ENCODE data around the gene DHRS2. TPM values are rescaled to one million over a fixed set of nuclear protein-coding genes. Genes with fewer than 3 reads are reported as not detected.

Gene DHRS2
- polyA plus RNA-seq, 1 of the 3 experiments (the other 2 are of a cell fraction), result 1.2 TPM

DNA sequence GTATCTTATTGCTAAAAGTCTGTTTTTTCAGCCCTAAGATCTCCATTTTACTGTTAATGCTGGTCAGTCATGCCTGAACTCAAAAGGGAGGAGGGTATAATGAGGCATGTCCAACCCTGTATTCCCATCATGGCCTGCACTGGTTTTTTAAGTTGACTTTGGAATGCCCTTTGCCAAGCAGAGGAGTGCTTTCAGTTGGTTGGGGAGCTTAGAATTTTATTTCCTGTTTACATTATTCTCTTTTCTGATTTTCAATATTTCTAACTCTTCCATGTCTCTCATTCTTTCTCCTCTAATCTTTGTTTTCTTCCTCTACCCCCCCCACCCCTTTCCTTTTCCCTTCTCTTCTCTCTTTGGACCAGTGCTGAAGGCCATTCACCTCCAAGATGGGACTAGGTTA is 4.9 kb upstream of the DHRS2 start:
- H3K4me3 ChIP-seq (ENCODE audit: low read depth in 2 of 2, low read length in 1 of 2), result no peak overlapping the region
- peaks cover 0 to 12% of the 10 kb centered on the region in 2 experiments; a peak in 1 of 4 replicates for H3K4me1 ChIP-seq (ENCODE audit: control insufficient read depth in 1 of 2, insufficient read depth in 2 of 2, low read depth in 1 of 2, low read length in 1 of 2)
- CTCF ChIA-PET, result interaction anchor here (0.6 to 4.4 kb wide), 63 partner anchors 9 to 470 kb away, joined by 3 to 65 read pairs (median 4); partner anchors contain the start of gene JPH4
- no peaks in the 10 kb centered on the region for H3K9me3 ChIP-seq
- H2AFZ ChIP-seq (ENCODE audit: low read depth), result no peak overlapping the region
- DNase-seq, result no peak
- no peak overlapping the region for H3K4me2 ChIP-seq
- H3K36me3 ChIP-seq (replicated peaks in 1 of 2; ENCODE audit: control insufficient read depth in 1 of 2, insufficient read depth in 2 of 2, low read length in 1 of 2), result no peaks in the 10 kb centered on the region
- TF ChIP-seq NRF1 (IDR thresholded peaks at IDR 0.05; ENCODE audit: low read depth, low read length), result no peak
- TF ChIP-seq, protein P1, sequence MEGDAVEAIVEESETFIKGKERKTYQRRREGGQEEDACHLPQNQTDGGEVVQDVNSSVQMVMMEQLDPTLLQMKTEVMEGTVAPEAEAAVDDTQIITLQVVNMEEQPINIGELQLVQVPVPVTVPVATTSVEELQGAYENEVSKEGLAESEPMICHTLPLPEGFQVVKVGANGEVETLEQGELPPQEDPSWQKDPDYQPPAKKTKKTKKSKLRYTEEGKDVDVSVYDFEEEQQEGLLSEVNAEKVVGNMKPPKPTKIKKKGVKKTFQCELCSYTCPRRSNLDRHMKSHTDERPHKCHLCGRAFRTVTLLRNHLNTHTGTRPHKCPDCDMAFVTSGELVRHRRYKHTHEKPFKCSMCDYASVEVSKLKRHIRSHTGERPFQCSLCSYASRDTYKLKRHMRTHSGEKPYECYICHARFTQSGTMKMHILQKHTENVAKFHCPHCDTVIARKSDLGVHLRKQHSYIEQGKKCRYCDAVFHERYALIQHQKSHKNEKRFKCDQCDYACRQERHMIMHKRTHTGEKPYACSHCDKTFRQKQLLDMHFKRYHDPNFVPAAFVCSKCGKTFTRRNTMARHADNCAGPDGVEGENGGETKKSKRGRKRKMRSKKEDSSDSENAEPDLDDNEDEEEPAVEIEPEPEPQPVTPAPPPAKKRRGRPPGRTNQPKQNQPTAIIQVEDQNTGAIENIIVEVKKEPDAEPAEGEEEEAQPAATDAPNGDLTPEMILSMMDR (IDR thresholded peaks at IDR 0.05), result no peak
- TF ChIP-seq, protein P2, sequence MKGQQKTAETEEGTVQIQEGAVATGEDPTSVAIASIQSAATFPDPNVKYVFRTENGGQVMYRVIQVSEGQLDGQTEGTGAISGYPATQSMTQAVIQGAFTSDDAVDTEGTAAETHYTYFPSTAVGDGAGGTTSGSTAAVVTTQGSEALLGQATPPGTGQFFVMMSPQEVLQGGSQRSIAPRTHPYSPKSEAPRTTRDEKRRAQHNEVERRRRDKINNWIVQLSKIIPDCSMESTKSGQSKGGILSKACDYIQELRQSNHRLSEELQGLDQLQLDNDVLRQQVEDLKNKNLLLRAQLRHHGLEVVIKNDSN (IDR thresholded peaks at IDR 0.05; ENCODE audit: borderline replicate concordance, low read depth), result no peak
- TF ChIP-seq NFIC (IDR thresholded peaks at IDR 0.05; ENCODE audit: borderline replicate concordance), result no peak
- TF ChIP-seq CHD2 (IDR thresholded peaks at IDR 0.05; ENCODE audit: low read length, partially characterized antibody), result no peak
- no peak for TF ChIP-seq RCOR1 (IDR thresholded peaks at IDR 0.05; ENCODE audit: low read length)
- TF ChIP-seq, protein P3, sequence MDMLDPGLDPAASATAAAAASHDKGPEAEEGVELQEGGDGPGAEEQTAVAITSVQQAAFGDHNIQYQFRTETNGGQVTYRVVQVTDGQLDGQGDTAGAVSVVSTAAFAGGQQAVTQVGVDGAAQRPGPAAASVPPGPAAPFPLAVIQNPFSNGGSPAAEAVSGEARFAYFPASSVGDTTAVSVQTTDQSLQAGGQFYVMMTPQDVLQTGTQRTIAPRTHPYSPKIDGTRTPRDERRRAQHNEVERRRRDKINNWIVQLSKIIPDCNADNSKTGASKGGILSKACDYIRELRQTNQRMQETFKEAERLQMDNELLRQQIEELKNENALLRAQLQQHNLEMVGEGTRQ (IDR thresholded peaks at IDR 0.05; ENCODE audit: borderline replicate concordance, low read depth, low read length), result no peak
- H3K9ac ChIP-seq, result no peak overlapping the region
- H3K79me2 ChIP-seq (ENCODE audit: insufficient read depth), result no peaks in the 10 kb centered on the region
- H3K9me2 ChIP-seq, result no peaks in the 10 kb centered on the region
- no peak overlapping the region for H3K27ac ChIP-seq (ENCODE audit: low read depth in 2 of 2, low read length in 1 of 2)
- no peaks in the 10 kb centered on the region for H3K27me3 ChIP-seq (ENCODE audit: insufficient read depth)
- H3F3A ChIP-seq (replicated peaks; ENCODE audit: insufficient read depth), result no peaks in the 10 kb centered on the region
- no peaks in the 10 kb centered on the region for H4K20me1 ChIP-seq (ENCODE audit: insufficient read depth)
- POLR2A ChIA-PET, result no interaction called here

DNA sequence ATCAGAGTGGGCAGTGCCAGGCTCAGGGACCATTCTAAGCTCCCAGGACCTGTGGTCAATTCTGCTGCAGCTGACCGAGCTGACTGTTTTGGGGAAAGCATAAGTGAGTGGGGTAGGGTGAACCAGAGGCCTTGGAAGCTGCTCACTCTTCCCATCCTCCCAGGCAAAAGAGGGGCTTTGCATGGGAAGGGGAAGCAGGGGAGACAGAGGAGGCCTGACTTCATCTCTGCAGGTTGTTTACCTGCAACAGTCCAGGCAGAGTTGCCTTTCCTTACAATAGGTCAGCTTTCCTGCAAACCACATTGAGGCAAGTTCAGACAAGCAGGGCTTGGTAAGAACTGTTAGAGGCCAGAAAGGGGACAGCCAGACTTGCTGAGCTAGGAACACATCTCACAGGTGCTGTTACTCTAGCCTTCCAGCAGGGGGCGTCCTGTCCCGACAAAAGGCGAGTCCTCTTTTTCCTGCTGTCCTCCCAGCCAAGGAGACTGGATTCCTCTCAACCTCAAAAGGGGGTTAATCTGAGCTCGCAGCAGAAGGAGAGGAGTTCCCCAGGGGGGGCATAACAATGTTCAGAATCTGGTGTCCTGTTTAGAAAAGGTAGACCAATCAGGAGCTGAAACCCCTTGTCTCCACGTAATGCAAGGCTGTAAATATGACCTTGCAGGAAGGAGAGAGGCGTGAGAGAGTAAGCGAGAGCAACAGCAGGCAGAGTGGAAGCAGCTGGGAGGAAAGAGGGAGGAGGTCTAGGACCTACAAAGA is 4.3 kb upstream of the DHRS2 start:
- H3K4me2 ChIP-seq, result no peak overlapping the region
- no peaks in the 10 kb centered on the region for H3K36me3 ChIP-seq (replicated peaks in 1 of 2; ENCODE audit: control insufficient read depth in 1 of 2, insufficient read depth in 2 of 2, low read length in 1 of 2)
- TF ChIP-seq NFIC (IDR thresholded peaks at IDR 0.05; ENCODE audit: borderline replicate concordance), result no peak
- no peak for TF ChIP-seq POLR2AphosphoS5 (IDR thresholded peaks at IDR 0.05; ENCODE audit: low read depth, low read length)
- peak; percentile 70 for TF ChIP-seq SMC3 (IDR thresholded peaks at IDR 0.05; ENCODE audit: low read depth, low read length)
- no peak for TF ChIP-seq TCF12 (IDR thresholded peaks at IDR 0.05)
- peak; percentile 81 for TF ChIP-seq RAD21 (IDR thresholded peaks at IDR 0.05; ENCODE audit: low read length)
- TF ChIP-seq, protein P1 (IDR thresholded peaks at IDR 0.05), result peak; percentile 93
- no peaks in the 10 kb centered on the region for H3K9me2 ChIP-seq
- H3F3A ChIP-seq (replicated peaks; ENCODE audit: insufficient read depth), result no peaks in the 10 kb centered on the region
- no peak overlapping the region for H3K9ac ChIP-seq
- H4K20me1 ChIP-seq (ENCODE audit: insufficient read depth), result no peaks in the 10 kb centered on the region
- WGBS (ENCODE audit: low lambda C conversion rate), result 27% methylated on average over 8 of the region's 8 CpGs
- POLR2A ChIA-PET, result interaction anchor here (0.6 kb wide), 1 partner anchor 43 kb away, joined by 4 read pairs; no protein-coding TSS in a partner anchor
- no peaks in the 10 kb centered on the region for H3K79me2 ChIP-seq (ENCODE audit: insufficient read depth)
- H3K27me3 ChIP-seq (ENCODE audit: insufficient read depth), result no peaks in the 10 kb centered on the region
- H2AFZ ChIP-seq (ENCODE audit: low read depth), result no peak overlapping the region
- peaks cover 0 to 12% of the 10 kb centered on the region in 2 experiments; a peak in 1 of 4 replicates for H3K4me1 ChIP-seq (ENCODE audit: control insufficient read depth in 1 of 2, insufficient read depth in 2 of 2, low read depth in 1 of 2, low read length in 1 of 2)
- peak; percentile 79 for DNase-seq
- no peak overlapping the region; a peak in 1 of 4 replicates for H3K4me3 ChIP-seq (ENCODE audit: low read depth in 2 of 2, low read length in 1 of 2)
- H3K27ac ChIP-seq (ENCODE audit: low read depth in 2 of 2, low read length in 1 of 2), result no peak overlapping the region; a peak in 1 of 4 replicates
- CTCF ChIA-PET, result interaction anchor here (0.6 to 4.4 kb wide), 81 partner anchors 10 to 470 kb away, joined by 3 to 65 read pairs (median 4); partner anchors contain the start of genes JPH4 and NGDN
- no peaks in the 10 kb centered on the region for H3K9me3 ChIP-seq

Measured in SK-N-SH (cell line).